Measurements from ENCODE around the gene CD200.

CD200 gene, protein sequence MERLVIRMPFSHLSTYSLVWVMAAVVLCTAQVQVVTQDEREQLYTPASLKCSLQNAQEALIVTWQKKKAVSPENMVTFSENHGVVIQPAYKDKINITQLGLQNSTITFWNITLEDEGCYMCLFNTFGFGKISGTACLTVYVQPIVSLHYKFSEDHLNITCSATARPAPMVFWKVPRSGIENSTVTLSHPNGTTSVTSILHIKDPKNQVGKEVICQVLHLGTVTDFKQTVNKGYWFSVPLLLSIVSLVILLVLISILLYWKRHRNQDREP

DNA sequence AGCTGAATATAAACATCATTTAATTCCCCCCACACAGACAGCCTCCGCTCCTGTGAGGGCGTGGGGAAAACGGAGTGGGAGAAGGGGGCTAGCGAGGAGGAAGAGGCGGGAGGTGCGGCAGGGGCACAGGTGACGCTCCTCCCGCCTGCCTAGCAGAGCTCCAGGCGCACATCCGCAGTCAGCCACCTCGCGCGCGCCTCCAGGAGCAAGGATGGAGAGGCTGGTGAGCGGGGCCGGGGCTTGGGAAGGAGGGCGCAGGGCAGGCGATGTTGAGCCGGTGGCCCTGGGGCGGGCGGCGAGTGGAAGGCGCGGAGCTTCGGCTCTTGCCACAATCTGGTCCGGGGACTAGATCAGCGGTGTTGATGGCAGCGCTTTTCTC lies at the start of gene CD200:
CD200 (plus strand) TSS at position 155 of the 379 bp plus-strand sequence; CDS start at position 212, 57 bp downstream.
- no peak for DNase-seq (ENCODE audit: low read depth in 2 of 2, low spot score in 1 of 2)

DNA sequence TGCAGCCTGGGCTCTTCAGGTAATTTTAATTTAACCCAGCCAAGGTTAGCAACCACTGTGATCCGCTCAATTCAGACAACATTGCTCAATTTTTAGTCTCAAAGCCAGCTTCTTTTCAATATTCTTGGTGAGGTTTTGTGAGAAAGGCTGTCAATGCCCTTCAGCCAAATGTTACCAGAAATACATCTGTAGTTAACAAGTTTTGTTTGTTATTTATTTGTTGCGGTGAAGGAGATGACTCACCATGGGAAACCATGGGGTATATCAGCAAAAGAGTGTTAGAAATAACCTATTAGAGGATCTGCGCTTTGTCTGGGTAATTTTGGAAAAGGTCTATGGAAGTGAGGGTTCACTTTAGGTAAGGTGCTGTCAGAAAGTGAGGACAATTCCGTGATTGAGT lies 43.9 kb upstream of the CD200 start:
- no peak for DNase-seq (ENCODE audit: low read depth in 2 of 2, low spot score in 1 of 2)

DNA sequence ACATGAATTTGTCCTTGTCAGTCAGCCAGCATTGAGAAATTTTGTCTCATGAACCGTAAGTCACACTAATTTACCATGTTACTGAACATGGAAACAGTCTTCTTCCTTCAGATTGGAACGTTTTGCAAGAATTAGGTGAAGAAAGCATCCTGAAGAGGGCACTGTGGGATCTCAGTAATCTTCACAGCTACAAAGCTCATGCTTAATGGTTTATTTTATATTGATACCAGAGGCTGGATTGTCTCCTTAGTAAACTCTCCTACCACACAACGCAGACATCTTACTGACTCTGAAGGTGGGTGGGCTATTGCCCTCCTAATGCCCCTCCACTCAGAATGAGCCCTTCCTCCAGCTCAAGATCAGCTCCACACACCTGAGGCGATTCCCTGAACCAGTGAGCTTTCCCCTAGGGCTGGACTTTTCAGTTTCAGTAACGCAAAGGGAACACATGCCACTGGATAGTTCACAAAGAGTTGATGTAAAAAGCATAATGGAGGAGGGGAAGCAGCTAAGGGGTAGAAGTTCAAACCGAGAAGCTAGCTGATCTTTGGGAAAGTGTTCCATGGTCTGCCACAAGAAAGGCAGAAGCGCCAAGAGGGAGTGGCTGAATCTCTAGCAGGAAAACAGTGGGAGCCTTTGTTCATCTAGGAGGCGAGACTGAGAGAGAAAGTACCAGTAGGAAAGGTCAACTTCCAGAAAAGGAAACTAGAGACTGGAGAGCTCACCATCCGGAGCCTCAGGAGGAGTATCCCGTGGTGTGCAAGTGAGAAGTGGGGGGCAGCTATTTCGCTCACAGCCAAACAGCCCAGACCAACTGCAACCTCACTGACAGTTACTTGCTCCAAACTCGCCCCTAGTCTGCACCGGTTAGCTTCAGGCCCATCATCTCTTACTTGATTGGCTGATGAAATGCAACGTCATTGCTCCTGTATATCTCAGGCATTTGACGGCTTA lies 39.3 kb upstream of the CD200 start, which contains the start of gene SLC9C1:
SLC9C1 (minus strand) TSS at position 849 of the 954 bp plus-strand sequence. CDS start 7,425 bp downstream, outside the sequence.
- DNase-seq (ENCODE audit: low read depth in 2 of 2, low spot score in 1 of 2), result no peak

DNA sequence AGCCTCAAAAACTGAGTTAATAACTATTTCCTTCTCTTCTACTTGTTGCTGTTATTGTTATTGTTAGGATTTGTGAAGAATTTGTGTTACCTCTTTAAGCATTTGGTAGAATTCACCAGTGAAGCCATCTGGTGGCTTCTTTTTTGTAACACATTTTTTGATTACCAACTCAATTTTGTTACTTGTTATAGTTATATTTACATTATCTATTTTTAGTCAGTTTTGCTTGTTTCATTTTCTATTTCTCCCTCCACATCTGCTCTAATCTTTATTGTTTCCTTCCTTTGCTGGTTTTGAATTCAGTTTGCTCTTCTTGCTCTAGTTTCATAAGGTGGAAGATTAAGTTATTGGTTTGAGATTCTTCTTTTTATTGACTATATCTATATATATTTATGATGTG lies 35.2 kb upstream of the CD200 start:
- DNase-seq (ENCODE audit: low read depth in 2 of 2, low spot score in 1 of 2), result no peak

DNA sequence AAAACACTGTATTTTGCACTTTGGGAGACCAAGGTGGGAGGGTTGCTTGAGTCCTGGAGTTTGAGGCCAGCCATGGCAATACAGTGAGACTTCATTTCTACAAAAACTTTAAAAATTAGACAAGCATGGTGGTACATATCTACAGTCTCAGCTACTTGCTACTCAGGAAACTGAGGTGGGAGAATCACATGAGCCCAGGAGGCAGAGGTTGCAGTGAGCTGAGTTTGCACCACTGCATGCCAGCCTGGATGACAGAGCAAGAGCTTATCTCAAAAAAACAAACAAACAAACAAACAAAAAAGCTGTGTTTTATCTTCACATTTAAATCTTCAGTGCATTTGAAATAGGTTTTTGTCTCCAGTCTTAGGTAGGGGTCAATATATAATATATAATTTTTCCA lies 34.2 kb upstream of the CD200 start:
- no peak for DNase-seq (ENCODE audit: low read depth in 2 of 2, low spot score in 1 of 2)

DNA sequence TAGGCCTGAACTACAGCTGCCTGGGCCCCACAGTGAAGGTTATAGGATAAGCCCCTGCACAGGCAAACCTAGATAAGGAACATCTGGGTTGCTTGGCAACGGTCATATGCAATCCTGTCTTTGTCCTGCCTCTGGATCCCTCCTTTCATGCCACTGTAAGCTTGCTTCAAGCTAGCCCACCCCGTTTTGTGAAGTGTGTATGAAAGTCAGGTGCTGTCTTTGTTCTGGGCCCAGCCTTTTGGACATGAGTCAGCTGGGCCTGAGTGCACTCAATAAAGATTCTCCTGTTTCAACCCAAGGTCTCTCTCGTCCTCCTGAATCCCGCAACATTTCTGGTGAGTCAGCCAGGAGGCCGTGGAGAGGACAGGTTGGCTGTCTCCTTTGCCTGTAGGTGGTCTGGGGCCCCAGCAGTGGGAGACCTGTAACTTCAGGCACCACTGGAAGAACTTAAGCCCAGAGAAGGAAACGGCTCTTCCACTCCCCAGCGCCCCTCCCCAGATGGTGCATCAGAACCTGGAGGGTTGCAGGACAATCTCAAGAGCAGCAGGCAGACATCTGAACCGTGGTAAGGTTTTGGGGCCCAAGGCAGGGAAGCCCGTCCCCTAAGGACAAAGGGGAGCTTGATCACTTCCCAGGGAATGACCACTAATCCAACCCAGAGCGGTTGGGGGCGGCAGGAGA lies 30.7 kb upstream of the CD200 start:
- no peak for DNase-seq (ENCODE audit: low read depth in 2 of 2, low spot score in 1 of 2)

DNA sequence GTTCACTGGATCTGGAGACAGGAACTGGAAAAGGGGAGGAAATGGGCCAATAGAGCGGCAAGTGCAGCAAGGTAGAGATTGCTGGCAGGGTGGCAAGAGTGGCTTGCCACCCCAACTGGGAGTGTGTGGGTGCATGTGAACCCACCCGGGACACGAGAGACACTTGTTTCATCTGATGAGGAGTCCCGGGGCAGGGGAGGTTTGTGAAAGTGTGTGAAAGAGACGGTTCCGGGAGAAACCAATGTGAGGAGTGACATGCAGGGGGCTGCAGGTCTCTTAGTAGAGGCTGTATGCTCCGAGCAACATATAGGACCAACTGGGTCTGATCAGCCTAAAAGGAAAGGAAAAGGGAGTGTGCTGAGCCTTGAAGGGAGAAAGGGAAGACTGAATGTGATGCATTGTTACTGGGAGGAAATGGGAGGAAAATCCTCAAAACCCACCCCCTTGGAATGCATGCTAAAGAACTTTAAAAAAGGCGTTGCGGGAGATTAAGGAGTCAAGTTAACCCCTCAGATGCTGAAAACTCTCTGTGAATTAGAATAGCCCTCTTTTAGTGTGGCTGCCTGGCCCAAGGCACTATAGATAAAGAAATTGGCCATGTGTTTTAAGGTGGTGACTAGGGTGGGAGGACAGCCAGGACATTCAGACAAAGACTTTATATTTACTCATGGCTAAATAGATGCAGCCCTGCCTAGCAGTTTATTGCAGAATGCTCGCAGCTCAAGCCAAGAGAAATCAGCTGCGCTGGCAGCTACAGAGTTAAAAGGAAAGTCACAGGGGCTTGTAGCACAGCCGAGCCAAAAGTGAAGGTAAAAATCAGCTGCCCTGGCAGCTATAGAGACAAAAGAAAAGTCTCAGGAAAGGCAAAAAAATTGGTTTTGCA lies 29.8 kb upstream of the CD200 start:
- no peak for DNase-seq (ENCODE audit: low read depth in 2 of 2, low spot score in 1 of 2)

DNA sequence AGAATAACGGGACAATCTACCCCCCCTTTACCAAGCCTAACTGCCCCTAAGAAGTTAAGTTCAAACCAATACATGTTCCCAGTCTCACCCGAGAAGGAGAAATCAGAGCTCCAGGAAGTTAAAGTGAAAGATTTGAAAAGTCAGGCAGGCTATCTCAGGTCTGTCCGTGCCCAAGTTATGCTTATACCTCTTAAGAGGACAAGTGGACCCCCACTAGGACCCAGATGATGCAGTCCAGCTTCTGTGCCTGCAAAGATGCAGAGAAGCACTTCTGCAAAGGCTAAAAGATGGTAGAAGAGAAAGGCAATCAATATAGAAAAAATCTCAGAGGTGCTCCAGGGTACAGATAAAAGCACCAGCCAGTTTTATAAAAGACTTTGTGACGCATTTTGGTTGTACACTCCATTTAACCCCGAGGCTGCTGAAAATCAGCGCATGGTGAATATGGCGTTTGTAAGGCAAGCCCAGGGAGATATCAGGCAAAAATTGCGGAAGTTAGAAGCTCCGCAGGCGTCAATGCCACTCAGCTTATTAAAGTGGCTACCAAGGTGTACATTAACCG lies 29.1 kb upstream of the CD200 start:
- no peak for DNase-seq (ENCODE audit: low read depth in 2 of 2, low spot score in 1 of 2)

DNA sequence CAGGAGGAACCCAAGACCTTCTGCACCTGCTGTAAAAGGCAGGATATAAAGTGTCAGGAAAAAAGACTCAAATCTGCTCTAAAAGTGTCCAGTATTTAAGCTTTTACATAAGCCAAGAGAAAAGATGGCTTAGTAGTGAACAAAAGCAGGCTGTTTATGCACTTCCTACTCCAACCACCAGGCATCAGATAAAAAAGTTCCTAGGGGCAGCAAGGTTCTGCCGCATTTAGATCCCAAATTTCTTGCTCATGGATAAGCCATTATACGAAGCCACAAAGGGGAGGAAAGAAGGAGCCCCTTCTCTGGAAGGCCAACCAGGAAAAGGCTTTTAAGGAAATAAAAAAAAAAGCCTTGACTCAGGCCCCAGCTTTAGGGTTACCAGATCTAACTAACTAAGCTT lies 28.3 kb upstream of the CD200 start:
- no peak for DNase-seq (ENCODE audit: low read depth in 2 of 2, low spot score in 1 of 2)

DNA sequence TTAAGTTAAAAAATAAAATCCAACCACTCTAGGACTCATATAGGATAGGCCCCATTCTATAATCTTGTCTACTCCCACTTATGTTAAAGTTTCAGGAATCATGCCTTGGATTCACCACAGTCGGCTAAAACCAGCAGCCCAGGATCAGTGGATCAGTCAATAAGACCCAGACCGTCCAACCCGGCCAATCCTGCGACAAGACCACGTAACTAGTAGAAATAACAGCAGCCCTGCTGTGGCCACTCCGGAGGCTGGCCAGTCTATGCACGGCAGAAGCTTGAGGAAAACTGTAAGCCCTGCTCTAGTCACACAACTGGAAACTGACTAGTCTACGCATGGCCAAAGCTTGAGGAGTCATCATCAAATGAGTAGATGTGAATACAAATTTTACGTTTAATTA lies 26.1 kb upstream of the CD200 start:
- DNase-seq (ENCODE audit: low read depth in 2 of 2, low spot score in 1 of 2), result no peak

DNA sequence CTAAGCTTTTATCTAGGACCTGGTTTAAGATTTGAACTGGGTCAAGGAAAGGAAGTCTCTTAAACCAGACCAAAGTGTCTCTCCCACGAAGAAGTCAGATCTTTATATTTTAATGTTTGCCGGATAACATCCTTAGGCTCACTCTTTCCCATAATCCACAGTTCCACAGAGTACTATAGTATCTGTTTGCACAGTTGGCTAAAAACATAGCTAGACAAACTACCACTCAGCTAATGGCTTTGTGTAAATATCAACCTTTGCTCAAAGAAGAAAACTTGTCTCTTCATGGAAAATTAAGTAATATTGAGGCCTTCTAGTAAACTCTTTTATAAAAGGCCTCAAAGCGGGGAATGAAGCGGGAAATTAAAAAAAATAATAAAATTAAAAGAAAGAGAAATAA lies 25.4 kb upstream of the CD200 start:
- DNase-seq (ENCODE audit: low read depth in 2 of 2, low spot score in 1 of 2), result no peak

DNA sequence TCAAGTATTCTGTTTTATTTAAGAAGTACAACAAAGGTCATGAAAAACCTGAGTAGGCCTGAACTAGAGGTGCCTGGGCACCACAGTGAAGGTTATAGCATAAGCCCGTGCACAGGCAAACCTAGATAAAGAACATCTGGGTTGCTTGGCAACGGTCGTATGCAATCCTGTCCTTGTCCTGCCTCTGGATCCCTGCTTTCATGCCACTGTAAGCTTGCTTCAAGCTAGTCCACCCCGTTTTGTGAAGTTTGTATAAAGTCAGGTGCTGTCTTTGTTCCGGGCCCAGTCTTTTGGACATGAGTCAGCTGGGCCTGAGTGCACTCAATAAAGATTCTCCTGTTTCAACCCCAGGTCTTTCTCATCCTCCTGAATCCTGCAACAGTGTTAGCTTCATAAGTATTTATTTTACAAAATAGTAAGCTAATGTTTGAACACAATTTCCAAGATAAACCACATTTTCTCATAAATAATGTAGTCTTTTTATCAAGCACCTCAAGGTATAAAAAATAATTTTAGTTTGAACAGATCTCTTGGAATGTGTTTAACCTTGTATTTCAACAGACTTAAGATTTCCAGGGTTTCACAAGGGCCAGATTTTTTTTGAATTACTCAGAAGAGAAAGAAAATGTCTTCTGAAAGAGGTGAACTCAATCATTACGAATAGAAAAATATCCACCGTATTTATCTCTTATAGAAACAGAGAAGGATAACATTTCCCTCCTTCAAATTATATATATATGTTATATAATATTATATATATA lies 24.6 kb upstream of the CD200 start:
- no peak for DNase-seq (ENCODE audit: low read depth in 2 of 2, low spot score in 1 of 2)

DNA sequence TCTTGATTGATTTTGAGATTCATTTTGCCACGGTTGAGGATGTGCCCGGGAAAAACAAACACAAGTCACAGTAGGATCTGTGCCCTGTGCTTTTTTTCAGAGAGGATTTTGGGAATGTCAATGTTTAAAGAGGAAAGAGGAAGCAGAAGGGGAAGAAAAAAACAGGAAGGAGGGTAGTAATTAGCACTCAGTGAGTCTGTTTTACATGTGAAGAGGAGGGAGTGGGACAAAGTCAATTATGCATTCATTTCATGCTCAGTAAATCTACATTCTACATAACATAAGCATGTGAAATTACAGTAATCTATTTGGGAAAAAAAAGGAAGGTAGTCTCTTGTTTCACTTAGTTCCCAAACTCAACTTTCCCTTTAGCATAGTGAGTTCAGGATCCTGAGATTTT lies 18.3 kb upstream of the CD200 start:
- DNase-seq (ENCODE audit: low read depth in 2 of 2, low spot score in 1 of 2), result no peak

DNA sequence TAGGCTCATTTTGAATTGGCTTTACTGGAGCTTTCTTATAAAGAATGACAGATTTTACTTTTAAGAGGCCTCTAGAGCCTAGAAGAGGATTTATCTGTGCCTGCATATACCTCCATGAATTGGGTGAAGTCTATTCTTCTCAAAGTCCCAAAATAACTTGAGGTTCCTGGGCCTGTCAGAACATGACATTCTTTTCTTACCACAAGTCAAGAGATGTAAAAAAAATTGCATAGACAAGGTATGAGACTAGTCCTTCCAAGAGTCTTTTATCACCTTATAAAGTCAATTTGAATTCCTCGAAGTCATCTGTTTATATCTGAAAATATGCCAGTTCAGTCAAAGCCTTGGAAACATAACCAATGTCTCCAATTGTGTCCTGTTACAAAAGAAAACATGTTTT lies 17.2 kb upstream of the CD200 start:
- DNase-seq (ENCODE audit: low read depth in 2 of 2, low spot score in 1 of 2), result no peak

DNA sequence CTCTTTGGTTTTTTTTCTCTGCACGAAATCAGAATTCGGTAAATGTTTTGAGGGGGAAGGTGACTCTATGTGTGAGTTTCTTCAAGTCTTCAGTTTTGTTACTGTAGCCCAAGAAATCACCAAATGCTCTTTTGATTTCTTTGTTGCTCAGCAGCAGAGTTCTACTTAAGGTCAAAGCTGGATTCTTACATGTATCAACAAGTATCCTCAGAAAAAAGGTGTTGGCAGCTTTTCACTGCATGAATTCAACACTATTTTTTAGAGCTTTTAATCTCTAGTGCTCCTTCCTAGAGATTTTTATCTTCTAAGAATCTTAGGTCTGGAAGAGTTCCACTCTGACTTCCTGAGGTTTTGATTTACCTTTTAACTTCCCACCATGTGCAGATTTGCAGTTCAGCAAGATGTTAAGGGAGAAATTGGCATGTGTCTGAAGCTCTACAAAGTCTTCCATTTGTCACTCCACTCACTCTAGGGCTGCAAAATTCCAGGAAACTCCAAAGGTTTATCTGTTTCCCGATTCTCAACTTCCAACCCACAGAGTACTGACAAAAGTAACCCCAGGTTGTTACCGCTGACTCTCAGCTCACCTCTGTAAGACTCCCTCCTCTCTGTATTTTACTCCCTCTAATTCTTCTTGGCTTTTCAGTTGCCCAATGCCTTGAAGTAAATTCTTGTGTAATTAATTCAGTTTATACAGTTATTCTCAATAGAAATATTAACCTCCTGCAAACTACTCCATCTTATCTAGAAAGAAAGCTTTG lies 13.3 kb upstream of the CD200 start:
- DNase-seq (ENCODE audit: low read depth in 2 of 2, low spot score in 1 of 2), result no peak

DNA sequence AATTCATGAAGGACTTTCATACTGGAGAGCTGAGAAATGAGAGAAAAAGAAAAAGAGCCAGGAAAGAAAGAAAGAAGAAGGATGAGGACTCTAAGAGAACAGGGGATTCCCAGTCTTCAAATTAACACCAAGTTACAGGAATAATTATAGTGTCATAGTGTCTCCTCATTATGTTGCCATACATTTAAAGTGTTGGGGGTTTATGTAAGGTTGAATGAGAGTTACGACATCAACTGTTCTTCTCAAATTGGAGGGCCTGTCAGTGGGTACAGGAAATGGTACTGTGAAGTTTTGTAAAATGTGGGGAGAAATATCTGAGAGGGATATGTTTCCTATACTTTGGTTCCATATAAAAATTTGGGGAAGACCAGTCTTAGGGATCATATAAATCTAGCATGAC lies 12.3 kb upstream of the CD200 start:
- no peak for DNase-seq (ENCODE audit: low read depth in 2 of 2, low spot score in 1 of 2)

DNA sequence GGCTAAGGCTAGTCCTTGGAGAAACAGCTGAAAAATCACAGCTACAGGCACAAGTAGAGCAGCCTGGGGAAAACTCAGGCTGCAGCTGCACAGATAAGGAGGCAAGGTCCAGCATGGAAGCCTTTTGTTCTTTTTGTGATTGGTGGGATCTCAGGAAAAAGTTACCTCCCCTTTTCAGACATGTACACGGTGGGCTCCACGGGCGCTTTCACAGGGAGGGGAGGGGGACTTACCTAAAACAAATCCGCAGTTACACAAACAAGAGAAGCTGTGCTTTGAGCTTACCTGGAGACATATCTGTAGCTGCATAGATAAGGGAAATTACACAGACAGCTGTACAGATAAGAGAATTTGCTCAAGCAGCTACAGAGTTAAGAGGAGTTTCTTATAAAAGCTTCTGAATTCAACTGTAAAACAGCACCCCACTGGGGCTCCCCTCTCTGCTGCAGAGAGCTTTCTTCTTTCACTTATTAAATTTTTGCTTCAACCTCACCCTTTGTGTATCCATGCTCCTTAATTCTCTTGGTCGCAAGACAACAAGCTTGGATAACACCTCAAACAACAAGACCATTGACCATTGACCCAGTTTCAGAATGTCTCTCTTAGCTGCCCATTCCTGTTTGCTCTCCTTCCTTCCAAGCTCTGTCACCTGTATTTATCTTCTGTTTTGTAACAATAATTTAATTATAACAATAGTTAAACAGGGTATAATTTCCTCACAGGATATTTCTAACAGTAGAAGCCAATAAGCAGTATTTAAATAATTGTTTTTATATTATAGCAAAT lies 10.9 kb upstream of the CD200 start:
- no peak for DNase-seq (ENCODE audit: low read depth in 2 of 2, low spot score in 1 of 2)

DNA sequence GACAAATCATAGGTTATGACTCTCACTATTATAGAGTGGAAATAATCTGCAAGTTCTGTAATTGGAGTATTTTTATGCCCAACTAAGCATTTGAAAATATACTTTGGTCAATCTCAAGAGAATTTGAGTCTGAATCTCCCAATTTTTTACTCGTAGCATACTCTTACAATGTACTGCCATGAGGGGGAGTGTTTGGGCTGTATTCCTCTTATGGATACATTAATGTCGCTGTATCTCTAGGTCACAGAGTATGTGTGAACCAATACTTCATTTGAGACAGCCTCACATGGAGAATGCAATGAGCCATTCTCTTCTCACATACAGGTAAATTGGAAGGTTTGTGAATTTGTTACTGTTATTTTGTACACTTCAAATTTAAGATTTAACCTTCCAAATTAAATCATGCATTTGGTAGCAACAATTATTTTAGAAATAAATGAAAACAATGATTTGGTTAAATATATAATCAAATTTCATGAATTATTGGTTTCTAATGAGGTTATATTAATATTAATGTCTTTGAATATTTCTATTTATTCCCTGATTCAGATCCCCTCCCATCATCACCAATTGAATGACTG lies 5.5 kb upstream of the CD200 start:
- DNase-seq (ENCODE audit: low read depth in 2 of 2, low spot score in 1 of 2), result no peak
